ENCODE measurements around the gene POMT1. TPM values are rescaled to one million over a fixed set of nuclear protein-coding genes. Genes with fewer than 3 reads are reported as not detected.

The POMT1 gene
- polyA plus RNA-seq, 1 of the 3 experiments (the other 2 are of a cell fraction): 44.5 TPM

DNA sequence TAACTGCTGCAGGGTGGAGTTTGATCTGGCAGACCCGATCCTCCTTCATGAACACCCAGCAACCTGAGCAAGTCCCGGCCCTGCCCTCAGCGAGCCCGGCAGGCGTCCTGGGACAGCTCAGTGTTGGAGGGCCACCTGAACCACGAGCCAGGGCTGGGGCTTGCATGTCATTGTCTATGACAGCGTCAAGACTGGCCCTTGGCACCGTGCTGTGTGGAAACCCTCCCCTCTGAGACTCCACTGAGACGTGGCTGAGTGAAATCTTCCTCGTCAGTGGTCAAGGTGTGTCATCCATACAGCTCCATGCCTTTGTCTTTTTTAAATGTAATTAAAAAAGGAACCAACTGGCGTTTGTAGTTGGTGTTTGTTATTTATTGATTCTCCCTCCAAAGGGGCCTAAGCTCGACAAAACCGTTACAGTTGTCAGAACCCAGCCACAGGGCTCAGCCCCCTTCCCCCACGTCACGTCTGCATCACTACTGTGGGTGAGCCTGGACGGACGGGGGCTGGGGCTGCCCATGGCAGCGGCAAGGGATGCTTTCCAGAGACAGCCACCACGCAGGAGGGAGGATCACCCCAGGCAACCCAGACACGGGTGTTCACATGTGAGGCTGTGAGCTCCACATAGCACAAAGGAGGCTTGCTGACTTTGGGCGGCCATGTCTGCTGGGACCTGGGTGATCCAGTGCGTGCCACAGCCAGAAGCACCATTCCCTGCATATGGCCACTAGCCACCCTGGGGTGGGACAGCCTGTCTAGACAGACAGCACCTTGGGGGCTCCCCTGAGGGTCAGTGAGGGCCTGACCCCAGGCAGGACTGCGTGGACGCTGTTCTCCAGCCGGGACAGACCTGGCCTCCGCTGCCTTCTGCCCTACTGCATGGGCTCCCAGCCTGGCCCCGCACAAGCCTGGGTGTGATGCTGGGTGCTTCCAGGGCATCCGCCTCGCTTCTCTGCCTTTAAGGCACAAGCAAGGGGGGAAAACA, 21.0 kb downstream of the POMT1 start (continued):
- TF ChIP-seq EZH2phosphoT487 (IDR thresholded peaks at IDR 0.05; ENCODE audit: borderline replicate concordance, low read depth) (no peak), RAD21 (IDR thresholded peaks at IDR 0.05; ENCODE audit: low read length) (no peak)

DNA sequence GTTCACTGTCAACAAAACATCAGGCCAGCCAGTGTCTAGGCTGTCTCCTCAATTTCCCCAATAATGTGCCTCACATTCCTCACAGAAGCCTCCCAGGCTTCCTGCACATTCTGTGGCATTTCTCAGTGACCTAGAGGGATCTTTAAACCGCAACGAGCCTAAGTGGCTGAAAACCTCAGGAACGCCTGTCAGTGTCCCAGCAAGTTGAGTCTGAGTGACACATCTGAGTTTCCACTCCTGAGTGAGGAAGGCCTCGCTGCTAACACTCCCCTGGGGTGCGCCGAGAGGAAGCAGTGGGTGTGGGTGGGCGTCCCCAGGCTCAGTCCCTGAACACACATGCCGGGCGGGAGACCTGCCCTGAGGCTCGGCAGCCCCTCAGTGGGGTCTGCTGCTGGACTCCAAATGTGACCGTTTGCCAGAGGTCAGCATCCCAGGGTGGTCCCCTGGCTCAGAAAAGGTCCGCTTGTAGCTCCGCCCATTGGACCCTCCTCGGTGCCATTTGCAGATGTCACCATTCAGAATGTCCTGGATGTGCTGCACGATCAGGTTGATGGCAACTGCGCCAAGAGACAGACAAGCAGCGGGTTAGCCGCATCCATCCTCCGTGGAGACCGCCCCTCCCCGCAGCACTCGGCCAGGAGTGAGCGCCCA, 22.1 kb downstream of the POMT1 start:
- Histone ChIP-seq H2AFZ (ENCODE audit: low read depth) (no peak overlapping the region), H3K27me3 (ENCODE audit: insufficient read depth) (no peaks in the 10 kb centered on the region), H3K79me2 (ENCODE audit: insufficient read depth) (peaks cover 3% of the 10 kb centered on the region; the same call in 1 of the 2 replicates), H3K27ac (ENCODE audit: low read depth in 2 of 2, low read length in 1 of 2) (no peak overlapping the region), H3K9me3 (no peaks in the 10 kb centered on the region), H3K9ac (no peak overlapping the region), H3F3A (replicated peaks; ENCODE audit: insufficient read depth) (no peaks in the 10 kb centered on the region), H3K36me3 (replicated peaks in 1 of 2; ENCODE audit: control insufficient read depth in 1 of 2, insufficient read depth in 2 of 2, low read length in 1 of 2) (peaks cover 10 to 69% of the 10 kb centered on the region in 2 experiments), H4K20me1 (ENCODE audit: insufficient read depth) (no peaks in the 10 kb centered on the region), H3K4me2 (no peak overlapping the region), H3K4me3 (ENCODE audit: low read depth in 2 of 2, low read length in 1 of 2) (no peak overlapping the region), H3K4me1 (ENCODE audit: control insufficient read depth in 1 of 2, insufficient read depth in 2 of 2, low read depth in 1 of 2, low read length in 1 of 2) (peaks cover 0 to 3% of the 10 kb centered on the region in 2 experiments; a peak in 1 of 4 replicates), H3K9me2 (no peaks in the 10 kb centered on the region)
- CTCF ChIA-PET: interaction anchor here (0.9 kb wide), 1 partner anchor 21 kb away, joined by 4 read pairs; no protein-coding TSS in a partner anchor
- POLR2A ChIA-PET: no interaction called here
- 96% methylated on average over 23 of the region's 23 CpGs for WGBS (ENCODE audit: low lambda C conversion rate)
- no peak for DNase-seq
- TF ChIP-seq TAF1 (IDR thresholded peaks at IDR 0.05; ENCODE audit: borderline replicate concordance, low read depth, low read length): no peak
- TF ChIP-seq, protein P1, sequence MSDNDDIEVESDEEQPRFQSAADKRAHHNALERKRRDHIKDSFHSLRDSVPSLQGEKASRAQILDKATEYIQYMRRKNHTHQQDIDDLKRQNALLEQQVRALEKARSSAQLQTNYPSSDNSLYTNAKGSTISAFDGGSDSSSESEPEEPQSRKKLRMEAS (IDR thresholded peaks at IDR 0.05; ENCODE audit: low read depth): no peak
- no peak for TF ChIP-seq USF2 (IDR thresholded peaks at IDR 0.05; ENCODE audit: borderline replicate concordance, low read depth, low read length)
- no peak for TF ChIP-seq CHD2 (IDR thresholded peaks at IDR 0.05; ENCODE audit: low read length, partially characterized antibody)
- TF ChIP-seq, protein P2, sequence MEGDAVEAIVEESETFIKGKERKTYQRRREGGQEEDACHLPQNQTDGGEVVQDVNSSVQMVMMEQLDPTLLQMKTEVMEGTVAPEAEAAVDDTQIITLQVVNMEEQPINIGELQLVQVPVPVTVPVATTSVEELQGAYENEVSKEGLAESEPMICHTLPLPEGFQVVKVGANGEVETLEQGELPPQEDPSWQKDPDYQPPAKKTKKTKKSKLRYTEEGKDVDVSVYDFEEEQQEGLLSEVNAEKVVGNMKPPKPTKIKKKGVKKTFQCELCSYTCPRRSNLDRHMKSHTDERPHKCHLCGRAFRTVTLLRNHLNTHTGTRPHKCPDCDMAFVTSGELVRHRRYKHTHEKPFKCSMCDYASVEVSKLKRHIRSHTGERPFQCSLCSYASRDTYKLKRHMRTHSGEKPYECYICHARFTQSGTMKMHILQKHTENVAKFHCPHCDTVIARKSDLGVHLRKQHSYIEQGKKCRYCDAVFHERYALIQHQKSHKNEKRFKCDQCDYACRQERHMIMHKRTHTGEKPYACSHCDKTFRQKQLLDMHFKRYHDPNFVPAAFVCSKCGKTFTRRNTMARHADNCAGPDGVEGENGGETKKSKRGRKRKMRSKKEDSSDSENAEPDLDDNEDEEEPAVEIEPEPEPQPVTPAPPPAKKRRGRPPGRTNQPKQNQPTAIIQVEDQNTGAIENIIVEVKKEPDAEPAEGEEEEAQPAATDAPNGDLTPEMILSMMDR (IDR thresholded peaks at IDR 0.05): no peak
- TF ChIP-seq JUND (IDR thresholded peaks at IDR 0.05): no peak
- TF ChIP-seq, protein P3, sequence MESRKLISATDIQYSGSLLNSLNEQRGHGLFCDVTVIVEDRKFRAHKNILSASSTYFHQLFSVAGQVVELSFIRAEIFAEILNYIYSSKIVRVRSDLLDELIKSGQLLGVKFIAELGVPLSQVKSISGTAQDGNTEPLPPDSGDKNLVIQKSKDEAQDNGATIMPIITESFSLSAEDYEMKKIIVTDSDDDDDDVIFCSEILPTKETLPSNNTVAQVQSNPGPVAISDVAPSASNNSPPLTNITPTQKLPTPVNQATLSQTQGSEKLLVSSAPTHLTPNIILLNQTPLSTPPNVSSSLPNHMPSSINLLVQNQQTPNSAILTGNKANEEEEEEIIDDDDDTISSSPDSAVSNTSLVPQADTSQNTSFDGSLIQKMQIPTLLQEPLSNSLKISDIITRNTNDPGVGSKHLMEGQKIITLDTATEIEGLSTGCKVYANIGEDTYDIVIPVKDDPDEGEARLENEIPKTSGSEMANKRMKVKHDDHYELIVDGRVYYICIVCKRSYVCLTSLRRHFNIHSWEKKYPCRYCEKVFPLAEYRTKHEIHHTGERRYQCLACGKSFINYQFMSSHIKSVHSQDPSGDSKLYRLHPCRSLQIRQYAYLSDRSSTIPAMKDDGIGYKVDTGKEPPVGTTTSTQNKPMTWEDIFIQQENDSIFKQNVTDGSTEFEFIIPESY (IDR thresholded peaks at IDR 0.05; ENCODE audit: borderline replicate concordance, low read depth): no peak
- no peak for TF ChIP-seq GATA2 (CRISPR knock-in tag; IDR thresholded peaks at IDR 0.05)
- no peak for TF ChIP-seq EP300 (IDR thresholded peaks at IDR 0.05; ENCODE audit: borderline replicate concordance in 1 of 2, low read depth in 1 of 2, low read length in 1 of 2)
- no peak for TF ChIP-seq TCF12 (IDR thresholded peaks at IDR 0.05)
- TF ChIP-seq FOXM1 (IDR thresholded peaks at IDR 0.05; ENCODE audit: low read depth): no peak
- TF ChIP-seq RFX5 (IDR thresholded peaks at IDR 0.05; ENCODE audit: low read length): no peak
- TF ChIP-seq NRF1 (IDR thresholded peaks at IDR 0.05; ENCODE audit: low read depth, low read length): no peak
- TF ChIP-seq RXRA (IDR thresholded peaks at IDR 0.05; ENCODE audit: borderline replicate concordance, low read depth): no peak
- no peak for TF ChIP-seq USF1 (IDR thresholded peaks at IDR 0.05; ENCODE audit: borderline replicate concordance, low read depth)
- TF ChIP-seq, protein P4, sequence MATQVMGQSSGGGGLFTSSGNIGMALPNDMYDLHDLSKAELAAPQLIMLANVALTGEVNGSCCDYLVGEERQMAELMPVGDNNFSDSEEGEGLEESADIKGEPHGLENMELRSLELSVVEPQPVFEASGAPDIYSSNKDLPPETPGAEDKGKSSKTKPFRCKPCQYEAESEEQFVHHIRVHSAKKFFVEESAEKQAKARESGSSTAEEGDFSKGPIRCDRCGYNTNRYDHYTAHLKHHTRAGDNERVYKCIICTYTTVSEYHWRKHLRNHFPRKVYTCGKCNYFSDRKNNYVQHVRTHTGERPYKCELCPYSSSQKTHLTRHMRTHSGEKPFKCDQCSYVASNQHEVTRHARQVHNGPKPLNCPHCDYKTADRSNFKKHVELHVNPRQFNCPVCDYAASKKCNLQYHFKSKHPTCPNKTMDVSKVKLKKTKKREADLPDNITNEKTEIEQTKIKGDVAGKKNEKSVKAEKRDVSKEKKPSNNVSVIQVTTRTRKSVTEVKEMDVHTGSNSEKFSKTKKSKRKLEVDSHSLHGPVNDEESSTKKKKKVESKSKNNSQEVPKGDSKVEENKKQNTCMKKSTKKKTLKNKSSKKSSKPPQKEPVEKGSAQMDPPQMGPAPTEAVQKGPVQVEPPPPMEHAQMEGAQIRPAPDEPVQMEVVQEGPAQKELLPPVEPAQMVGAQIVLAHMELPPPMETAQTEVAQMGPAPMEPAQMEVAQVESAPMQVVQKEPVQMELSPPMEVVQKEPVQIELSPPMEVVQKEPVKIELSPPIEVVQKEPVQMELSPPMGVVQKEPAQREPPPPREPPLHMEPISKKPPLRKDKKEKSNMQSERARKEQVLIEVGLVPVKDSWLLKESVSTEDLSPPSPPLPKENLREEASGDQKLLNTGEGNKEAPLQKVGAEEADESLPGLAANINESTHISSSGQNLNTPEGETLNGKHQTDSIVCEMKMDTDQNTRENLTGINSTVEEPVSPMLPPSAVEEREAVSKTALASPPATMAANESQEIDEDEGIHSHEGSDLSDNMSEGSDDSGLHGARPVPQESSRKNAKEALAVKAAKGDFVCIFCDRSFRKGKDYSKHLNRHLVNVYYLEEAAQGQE (IDR thresholded peaks at IDR 0.05; ENCODE audit: low read depth, low read length): no peak
- TF ChIP-seq YY1 (IDR thresholded peaks at IDR 0.05; ENCODE audit: low read depth): no peak
